Mesenchymal stem cell (in vitro differentiated cells and primary cell): Measurements from ENCODE around the gene TBC1D32.
"Not testable (repeated sequence)": the region's sequence is repeated elsewhere in the genome, so short reads cannot be mapped to it uniquely, and the experiment has no call there.

Source experiments
- DNase-seq: peaks from one replicate; pipeline ENCODE4 v3.0.0-alpha.2; 2013
- H2AFZ ChIP-seq: one replicate; pipeline ENCODE4 v1.6.1; 2013; ENCODE audit warnings: low read depth, mild to moderate bottlenecking, control low read depth, inconsistent platforms, low read length, moderate library complexity
- H2AK5ac ChIP-seq: 2 replicates; pipeline ENCODE4 v1.6.1; 2013; ENCODE audit warnings: low read length, moderate library complexity, mild to moderate bottlenecking, inconsistent platforms; ENCODE audit not compliant: severe bottlenecking
- H2BK120ac ChIP-seq: one replicate; pipeline ENCODE4 v1.6.1; 2013; ENCODE audit warnings: low read depth, mild to moderate bottlenecking, inconsistent platforms, low read length, moderate library complexity
- H2BK12ac ChIP-seq, 2 experiments: one replicate each; pipeline ENCODE4 v1.6.1; 2013; ENCODE audit warnings: inconsistent platforms in 2 of 2, low read length in 2 of 2, mild to moderate bottlenecking in 2 of 2, moderate library complexity in 2 of 2, control low read depth in 1 of 2
- H2BK15ac ChIP-seq: one replicate; pipeline ENCODE4 v1.6.1; 2013; ENCODE audit warnings: mild to moderate bottlenecking, low read depth, inconsistent platforms; ENCODE audit not compliant: poor library complexity, severe bottlenecking
- H2BK5ac ChIP-seq: 2 replicates; pipeline ENCODE4 v1.6.1; 2013; ENCODE audit warnings: low read depth, mild to moderate bottlenecking, low read length, control low read depth, inconsistent platforms; ENCODE audit not compliant: poor library complexity, severe bottlenecking
- H3K14ac ChIP-seq, 2 experiments: one replicate each; pipeline ENCODE4 v1.6.1; 2013; ENCODE audit warnings: inconsistent platforms in 2 of 2, low read length in 2 of 2, control low read depth in 1 of 2, mild to moderate bottlenecking in 1 of 2, moderate library complexity in 1 of 2
- H3K18ac ChIP-seq, 2 experiments: one replicate each; pipeline ENCODE4 v1.6.1; 2013; ENCODE audit warnings: inconsistent platforms in 2 of 2, low read length in 2 of 2, control low read depth in 1 of 2, low read depth in 1 of 2, mild to moderate bottlenecking in 1 of 2
- H3K23ac ChIP-seq, 2 experiments: one replicate each; pipeline ENCODE4 v1.6.1; 2013; ENCODE audit warnings: inconsistent platforms in 2 of 2, low read length in 2 of 2, mild to moderate bottlenecking in 2 of 2, moderate library complexity in 2 of 2, control low read depth in 1 of 2
- H3K27ac ChIP-seq: 2 replicates; pipeline ENCODE4 v1.5.1; 2013; ENCODE audit warnings: mild to moderate bottlenecking, moderate library complexity, low read length, control low read depth, inconsistent platforms; ENCODE audit not compliant: poor library complexity, severe bottlenecking
- H3K27me3 ChIP-seq, 2 experiments: 2 replicates each; pipeline versions ENCODE4 v1.6.1 to v1.7.0; 2013; ENCODE audit warnings: low read length in 2 of 2, mild to moderate bottlenecking in 2 of 2, moderate library complexity in 2 of 2, control low read depth in 1 of 2, inconsistent platforms in 1 of 2; ENCODE audit not compliant: control insufficient read depth in 1 of 2, insufficient read depth in 1 of 2
- H3K36me3 ChIP-seq, 2 experiments: 2 replicates each; pipeline versions ENCODE4 v1.6.1 to v1.7.0; 2013; ENCODE audit warnings: low read length in 2 of 2, control low read depth in 1 of 2, inconsistent platforms in 1 of 2, low read depth in 1 of 2, mild to moderate bottlenecking in 1 of 2; ENCODE audit not compliant: insufficient read depth in 2 of 2, control insufficient read depth in 1 of 2
- H3K4ac ChIP-seq, 2 experiments: one replicate each; pipeline ENCODE4 v1.6.1; 2013; ENCODE audit warnings: inconsistent platforms in 2 of 2, low read length in 2 of 2, mild to moderate bottlenecking in 2 of 2, moderate library complexity in 2 of 2, control low read depth in 1 of 2, low read depth in 1 of 2
- H3K4me1 ChIP-seq: 2 replicates; pipeline ENCODE4 v1.6.1; 2013; ENCODE audit warnings: low read depth, low read length, control low read depth; ENCODE audit not compliant: control insufficient read depth, insufficient read depth
- H3K4me2 ChIP-seq: 2 replicates; pipeline ENCODE4 v1.6.1; 2013; ENCODE audit warnings: low read length, mild to moderate bottlenecking, inconsistent platforms; ENCODE audit not compliant: poor library complexity, severe bottlenecking
- H3K4me3 ChIP-seq, 2 experiments: 2 replicates each; pipeline versions ENCODE4 v1.5.1 to v1.7.0; 2013; ENCODE audit warnings: low read length in 2 of 2, mild to moderate bottlenecking in 2 of 2, control low read depth in 1 of 2, low read depth in 1 of 2; ENCODE audit not compliant: insufficient read depth in 1 of 2
- H3K79me1 ChIP-seq: replicated peaks from 2 replicates; pipeline ENCODE4 v1.6.1; 2013; ENCODE audit warnings: mild to moderate bottlenecking, control low read depth, low read length, inconsistent platforms; ENCODE audit not compliant: poor library complexity, severe bottlenecking
- H3K9ac ChIP-seq: 2 replicates; pipeline ENCODE4 v1.7.0; 2013; ENCODE audit warnings: mild to moderate bottlenecking, low read length, moderate library complexity
- H3K9me3 ChIP-seq: 2 replicates; pipeline ENCODE4 v1.7.0; 2013; ENCODE audit warnings: mild to moderate bottlenecking, low read length; ENCODE audit not compliant: control insufficient read depth
- H4K8ac ChIP-seq: one replicate; pipeline ENCODE4 v1.6.1; 2013; ENCODE audit warnings: inconsistent platforms, mild to moderate bottlenecking, low read length, moderate library complexity
- H4K91ac ChIP-seq: one replicate; pipeline ENCODE4 v1.6.1; 2013; ENCODE audit warnings: mild to moderate bottlenecking, low read length, inconsistent platforms
- WGBS: methylation state at CpG from one replicate; pipeline ENCODE4 v1.1.7; 2013; ENCODE audit warnings: mixed read lengths; 5-methylcytosine and 5-hydroxymethylcytosine counted together

TBC1D32 gene

GRCh38 chr6:121335087-121336008 is 1.1 kb upstream of the TBC1D32 start:
- Histone ChIP-seq H2AK5ac (no peak overlapping the region), H2AFZ (peak overlapping the region; percentile 31), H3K4me3 (peak overlapping the region in 1 of 2 experiments; percentile 96), H4K8ac (peak overlapping the region; percentile 99), H2BK5ac (no peak overlapping the region), H3K9ac (peak overlapping the region; percentile 100), H3K14ac (no peak overlapping the region), H2BK12ac (no peak overlapping the region), H3K4ac (peak overlapping the region; percentile 32 to 54), H2BK120ac (peak overlapping the region; percentile 75), H3K18ac (no peak overlapping the region), H3K4me2 (peak overlapping the region; percentile 98), H3K79me1 (peaks cover 9% of the 10 kb centered on the region), H2BK15ac (no peak overlapping the region), H4K91ac (no peak overlapping the region), H3K27me3 (no peaks in the 10 kb centered on the region), H3K23ac (no peak overlapping the region), H3K36me3 (no peaks in the 10 kb centered on the region), H3K9me3 (no peaks in the 10 kb centered on the region), H3K27ac (peak overlapping the region; percentile 95), H3K4me1 (no peaks in the 10 kb centered on the region)
- no peak for DNase-seq
- 77% methylated on average over 13 of the region's 13 CpGs for WGBS

- peak overlapping the region; percentile 49 for H2BK120ac ChIP-seq
- not testable (repeated sequence) for H3K27me3 ChIP-seq, H3K27ac ChIP-seq, H3K23ac ChIP-seq, H3K36me3 ChIP-seq, H3K4ac ChIP-seq, H2BK5ac ChIP-seq, H3K4me1 ChIP-seq, H2BK12ac ChIP-seq, H3K4me2 ChIP-seq, H3K14ac ChIP-seq, H4K91ac ChIP-seq, H2BK15ac ChIP-seq, H3K18ac ChIP-seq, DNase-seq, H3K9me3 ChIP-seq, H2AFZ ChIP-seq, H3K79me1 ChIP-seq, H4K8ac ChIP-seq, H2AK5ac ChIP-seq
- H3K4me3 ChIP-seq = peak overlapping the region in 1 of 2 experiments; percentile 96
- WGBS = 95% methylated on average over 24 of the region's 28 CpGs
- H3K9ac ChIP-seq = peak overlapping the region; percentile 100
These were observed 586 bp downstream of the TBC1D32 start for GRCh38 chr6:121333694-121334093.

DNA sequence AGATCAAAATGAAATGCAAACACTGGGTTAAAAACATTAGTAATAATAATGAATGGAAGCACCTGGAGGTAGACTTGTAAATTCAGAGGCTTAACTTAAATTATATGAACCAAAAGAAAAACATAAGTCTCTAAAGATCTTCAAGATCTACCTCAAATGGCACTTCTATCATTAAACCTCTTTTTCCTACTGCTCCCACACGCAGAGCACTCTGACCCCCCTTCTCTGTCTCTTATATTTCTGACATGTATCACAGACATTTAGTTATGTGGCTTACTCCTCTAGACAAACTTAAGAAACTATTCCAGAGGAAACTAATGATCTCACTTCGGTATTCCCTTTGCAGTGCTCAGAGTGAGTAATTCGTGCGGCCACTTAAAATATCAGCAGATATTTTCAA is 1.1 kb downstream of the TBC1D32 start:
- Histone ChIP-seq H2BK12ac (no peak overlapping the region), H2AK5ac (no peak overlapping the region), H3K79me1 (peaks cover 10% of the 10 kb centered on the region), H3K14ac (no peak overlapping the region), H2BK120ac (no peak overlapping the region), H3K9ac (no peak overlapping the region), H2BK5ac (no peak overlapping the region), H3K4me1 (no peaks in the 10 kb centered on the region), H3K23ac (no peak overlapping the region), H3K18ac (no peak overlapping the region), H3K4me2 (no peak overlapping the region), H4K8ac (no peak overlapping the region), H2AFZ (no peak overlapping the region), H3K4me3 (no peak overlapping the region), H3K9me3 (no peaks in the 10 kb centered on the region), H3K27ac (no peak overlapping the region), H2BK15ac (no peak overlapping the region), H3K27me3 (no peaks in the 10 kb centered on the region), H3K4ac (no peak overlapping the region), H4K91ac (no peak overlapping the region), H3K36me3 (no peaks in the 10 kb centered on the region)
- DNase-seq = no peak
- 97% methylated on average over 4 of the region's 4 CpGs for WGBS

- H3K23ac ChIP-seq = no peak overlapping the region
- no peaks in the 10 kb centered on the region for H3K27me3 ChIP-seq
- no peak overlapping the region for H4K91ac ChIP-seq
- no peak overlapping the region for H2BK15ac ChIP-seq
- no peak overlapping the region for H2BK12ac ChIP-seq
- H2AFZ ChIP-seq = no peak overlapping the region
- no peak for DNase-seq
- peaks cover 10% of the 10 kb centered on the region for H3K79me1 ChIP-seq
- no peak overlapping the region for H2BK5ac ChIP-seq
- no peak overlapping the region for H4K8ac ChIP-seq
- no peaks in the 10 kb centered on the region for H3K4me1 ChIP-seq
- no peak overlapping the region for H3K4me3 ChIP-seq
- no peak overlapping the region for H3K4me2 ChIP-seq
- no peak overlapping the region for H3K14ac ChIP-seq
- 100% methylated on average over 1 of the region's 2 CpGs for WGBS
- no peaks in the 10 kb centered on the region for H3K36me3 ChIP-seq
- no peak overlapping the region for H2AK5ac ChIP-seq
- no peaks in the 10 kb centered on the region for H3K9me3 ChIP-seq
- no peak overlapping the region for H3K4ac ChIP-seq
- H2BK120ac ChIP-seq = no peak overlapping the region
- H3K18ac ChIP-seq = no peak overlapping the region
- H3K27ac ChIP-seq = no peak overlapping the region
- no peak overlapping the region for H3K9ac ChIP-seq
These were observed 3.8 kb downstream of the TBC1D32 start for GRCh38 chr6:121330516-121330915.
